ENCODE results near the gene ANKRD6.

Gene ANKRD6

GRCh38 chr6:89454300-89454699, 21.3 kb downstream of the ANKRD6 start:
- no peak overlapping the region for H3K4me3 ChIP-seq (ENCODE audit: low read length)
- no peaks in the 10 kb centered on the region for H3K4me1 ChIP-seq (ENCODE audit: control insufficient read depth, insufficient read depth, low read length)
- no peak overlapping the region for H3K9ac ChIP-seq (ENCODE audit: low read length)
- H3K27me3 ChIP-seq (ENCODE audit: control insufficient read depth, insufficient read depth, low read length) = no peaks in the 10 kb centered on the region
- H3K36me3 ChIP-seq (ENCODE audit: control insufficient read depth, insufficient read depth, low read length) = no peaks in the 10 kb centered on the region
- no peaks in the 10 kb centered on the region for H3K9me3 ChIP-seq (ENCODE audit: control insufficient read depth, low read length)

DNA sequence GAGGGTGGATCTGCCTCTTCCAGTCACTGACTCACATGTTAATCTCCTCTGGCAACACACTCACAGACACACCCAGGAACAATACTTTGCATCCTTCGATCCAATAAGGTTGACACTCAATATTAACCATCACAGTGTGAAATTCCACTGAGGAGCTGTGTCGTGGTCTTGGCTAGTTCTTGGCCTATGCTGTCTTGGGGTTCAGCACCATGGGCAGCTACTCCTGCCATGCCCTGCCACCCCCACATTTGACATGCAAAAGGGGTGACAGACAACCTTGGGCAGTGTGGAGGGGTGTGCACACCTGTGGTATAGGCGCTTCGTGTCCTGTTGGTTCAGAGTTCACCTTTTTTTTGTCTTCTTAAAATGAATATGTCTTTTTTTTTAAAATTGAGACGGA, 25.8 kb downstream of the ANKRD6 start:
- Histone ChIP-seq H3K27me3 (ENCODE audit: control insufficient read depth, insufficient read depth, low read length) (no peaks in the 10 kb centered on the region), H3K36me3 (ENCODE audit: control insufficient read depth, insufficient read depth, low read length) (no peaks in the 10 kb centered on the region), H3K9me3 (ENCODE audit: control insufficient read depth, low read length) (no peaks in the 10 kb centered on the region), H3K4me3 (ENCODE audit: low read length) (no peak overlapping the region), H3K4me1 (ENCODE audit: control insufficient read depth, insufficient read depth, low read length) (no peaks in the 10 kb centered on the region), H3K9ac (ENCODE audit: low read length) (no peak overlapping the region)

- H3K27me3 ChIP-seq (ENCODE audit: control insufficient read depth, insufficient read depth, low read length) = no peaks in the 10 kb centered on the region
- H3K9ac ChIP-seq (ENCODE audit: low read length) = no peak overlapping the region
- no peaks in the 10 kb centered on the region for H3K4me1 ChIP-seq (ENCODE audit: control insufficient read depth, insufficient read depth, low read length)
- no peak overlapping the region for H3K4me3 ChIP-seq (ENCODE audit: low read length)
- H3K9me3 ChIP-seq (ENCODE audit: control insufficient read depth, low read length) = no peaks in the 10 kb centered on the region
- no peaks in the 10 kb centered on the region for H3K36me3 ChIP-seq (ENCODE audit: control insufficient read depth, insufficient read depth, low read length)
Measured at GRCh38 chr6:89459501-89459900, 26.5 kb downstream of the ANKRD6 start.

GRCh38 chr6:89460713-89461112, 27.8 kb downstream of the ANKRD6 start:
- no peaks in the 10 kb centered on the region for H3K36me3 ChIP-seq (ENCODE audit: control insufficient read depth, insufficient read depth, low read length)
- no peaks in the 10 kb centered on the region for H3K9me3 ChIP-seq (ENCODE audit: control insufficient read depth, low read length)
- H3K27me3 ChIP-seq (ENCODE audit: control insufficient read depth, insufficient read depth, low read length) = no peaks in the 10 kb centered on the region
- no peak overlapping the region for H3K4me3 ChIP-seq (ENCODE audit: low read length)
- H3K4me1 ChIP-seq (ENCODE audit: control insufficient read depth, insufficient read depth, low read length) = no peaks in the 10 kb centered on the region
- H3K9ac ChIP-seq (ENCODE audit: low read length) = no peak overlapping the region

- Histone ChIP-seq H3K9ac (ENCODE audit: low read length) (no peak overlapping the region), H3K9me3 (ENCODE audit: control insufficient read depth, low read length) (no peaks in the 10 kb centered on the region), H3K36me3 (ENCODE audit: control insufficient read depth, insufficient read depth, low read length) (no peaks in the 10 kb centered on the region), H3K4me1 (ENCODE audit: control insufficient read depth, insufficient read depth, low read length) (no peaks in the 10 kb centered on the region), H3K27me3 (ENCODE audit: control insufficient read depth, insufficient read depth, low read length) (no peaks in the 10 kb centered on the region), H3K4me3 (ENCODE audit: low read length) (no peak overlapping the region)
Measured at GRCh38 chr6:89462503-89462902, 29.6 kb downstream of the ANKRD6 start.

DNA sequence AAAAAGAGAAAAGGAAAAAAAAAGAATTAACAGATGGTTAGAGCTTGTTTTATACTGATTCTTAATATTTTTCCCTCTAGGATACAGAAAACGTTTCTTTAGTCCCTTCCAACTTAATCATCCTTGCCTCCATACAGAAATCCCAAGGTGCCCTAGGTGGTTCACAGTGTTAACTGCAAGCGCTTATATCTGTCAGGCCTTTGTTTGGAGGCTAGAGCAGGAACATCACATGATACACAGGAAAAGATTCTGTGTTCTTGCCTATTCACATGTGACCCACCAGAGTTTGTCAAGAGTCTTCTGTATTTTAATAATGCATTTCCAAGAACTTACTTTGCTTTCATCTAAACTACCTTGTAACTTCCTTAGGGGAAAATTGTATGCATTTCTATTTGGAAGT, 31.3 kb downstream of the ANKRD6 start:
- no peaks in the 10 kb centered on the region for H3K4me1 ChIP-seq (ENCODE audit: control insufficient read depth, insufficient read depth, low read length)
- no peak overlapping the region for H3K9ac ChIP-seq (ENCODE audit: low read length)
- no peaks in the 10 kb centered on the region for H3K9me3 ChIP-seq (ENCODE audit: control insufficient read depth, low read length)
- no peaks in the 10 kb centered on the region for H3K36me3 ChIP-seq (ENCODE audit: control insufficient read depth, insufficient read depth, low read length)
- no peak overlapping the region for H3K4me3 ChIP-seq (ENCODE audit: low read length)
- H3K27me3 ChIP-seq (ENCODE audit: control insufficient read depth, insufficient read depth, low read length) = no peaks in the 10 kb centered on the region

DNA sequence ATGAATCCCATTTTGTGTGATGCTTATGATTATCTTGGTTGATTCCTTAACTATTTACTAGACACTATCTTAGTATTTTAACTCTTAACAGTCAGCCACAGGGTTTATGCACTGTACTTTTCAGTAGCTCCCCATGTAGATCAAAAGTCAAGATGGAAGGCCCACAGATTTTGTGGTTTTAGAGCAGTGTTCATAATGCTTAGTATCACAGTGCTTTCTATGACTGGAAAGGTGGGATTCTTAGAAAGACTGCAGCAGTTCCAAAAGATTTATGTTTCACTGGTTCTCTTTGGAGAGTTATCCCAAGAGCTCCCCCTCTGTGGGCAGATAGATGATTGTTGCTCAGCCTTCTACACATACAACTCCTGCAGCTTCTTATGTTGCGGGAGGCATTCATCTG, 34.5 kb downstream of the ANKRD6 start:
- Histone ChIP-seq H3K4me3 (ENCODE audit: low read length) (no peak overlapping the region), H3K9me3 (ENCODE audit: control insufficient read depth, low read length) (no peaks in the 10 kb centered on the region), H3K9ac (ENCODE audit: low read length) (no peak overlapping the region)

DNA sequence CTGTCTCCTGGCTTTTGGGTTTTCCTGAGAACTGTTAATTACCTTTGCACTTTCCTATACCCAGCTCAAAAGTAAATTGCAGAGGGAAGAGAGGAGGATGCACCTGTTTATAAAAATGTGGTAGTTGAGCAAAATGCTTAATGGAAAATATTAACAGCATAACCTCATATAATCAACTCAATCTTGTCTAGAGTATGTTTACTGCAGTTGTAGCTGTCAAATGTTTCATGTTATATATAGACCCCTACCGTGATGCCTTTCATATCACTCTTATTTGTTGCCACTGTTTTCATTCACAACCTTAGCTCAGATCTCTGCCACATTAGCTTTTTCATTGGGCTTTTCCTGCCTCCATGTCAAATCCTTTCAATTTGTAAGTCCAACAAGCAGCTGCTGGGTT, 36.0 kb downstream of the ANKRD6 start:
- no peaks in the 10 kb centered on the region for H3K4me1 ChIP-seq (ENCODE audit: control insufficient read depth, insufficient read depth, low read length)
- H3K9ac ChIP-seq (ENCODE audit: low read length) = no peak overlapping the region
- H3K27me3 ChIP-seq (ENCODE audit: control insufficient read depth, insufficient read depth, low read length) = no peaks in the 10 kb centered on the region
- no peaks in the 10 kb centered on the region for H3K9me3 ChIP-seq (ENCODE audit: control insufficient read depth, low read length)
- no peaks in the 10 kb centered on the region for H3K36me3 ChIP-seq (ENCODE audit: control insufficient read depth, insufficient read depth, low read length)
- H3K4me3 ChIP-seq (ENCODE audit: low read length) = no peak overlapping the region

More for the DNA sequence above, 34.5 kb downstream of the ANKRD6 start:
- Histone ChIP-seq H3K36me3 (ENCODE audit: control insufficient read depth, insufficient read depth, low read length) (no peaks in the 10 kb centered on the region), H3K27me3 (ENCODE audit: control insufficient read depth, insufficient read depth, low read length) (no peaks in the 10 kb centered on the region), H3K4me1 (ENCODE audit: control insufficient read depth, insufficient read depth, low read length) (no peaks in the 10 kb centered on the region)

GRCh38 chr6:89471287-89471867, 38.4 kb downstream of the ANKRD6 start:
- no peaks in the 10 kb centered on the region for H3K9me3 ChIP-seq (ENCODE audit: control insufficient read depth, low read length)
- no peak overlapping the region for H3K4me3 ChIP-seq (ENCODE audit: low read length)
- no peaks in the 10 kb centered on the region for H3K27me3 ChIP-seq (ENCODE audit: control insufficient read depth, insufficient read depth, low read length)
- H3K36me3 ChIP-seq (ENCODE audit: control insufficient read depth, insufficient read depth, low read length) = no peaks in the 10 kb centered on the region
- no peaks in the 10 kb centered on the region for H3K4me1 ChIP-seq (ENCODE audit: control insufficient read depth, insufficient read depth, low read length)
- H3K9ac ChIP-seq (ENCODE audit: low read length) = no peak overlapping the region

- Histone ChIP-seq H3K4me3 (ENCODE audit: low read length) (no peak overlapping the region), H3K27me3 (ENCODE audit: control insufficient read depth, insufficient read depth, low read length) (no peaks in the 10 kb centered on the region), H3K36me3 (ENCODE audit: control insufficient read depth, insufficient read depth, low read length) (no peaks in the 10 kb centered on the region), H3K9me3 (ENCODE audit: control insufficient read depth, low read length) (no peaks in the 10 kb centered on the region), H3K9ac (ENCODE audit: low read length) (no peak overlapping the region), H3K4me1 (ENCODE audit: control insufficient read depth, insufficient read depth, low read length) (no peaks in the 10 kb centered on the region)
Measured at GRCh38 chr6:89475101-89475500, 42.1 kb downstream of the ANKRD6 start.

- no peak overlapping the region for H3K4me3 ChIP-seq (ENCODE audit: low read length)
- no peaks in the 10 kb centered on the region for H3K27me3 ChIP-seq (ENCODE audit: control insufficient read depth, insufficient read depth, low read length)
- H3K9ac ChIP-seq (ENCODE audit: low read length) = no peak overlapping the region
- no peaks in the 10 kb centered on the region for H3K4me1 ChIP-seq (ENCODE audit: control insufficient read depth, insufficient read depth, low read length)
- H3K36me3 ChIP-seq (ENCODE audit: control insufficient read depth, insufficient read depth, low read length) = no peaks in the 10 kb centered on the region
- no peaks in the 10 kb centered on the region for H3K9me3 ChIP-seq (ENCODE audit: control insufficient read depth, low read length)
Measured at GRCh38 chr6:89475634-89476033, 42.7 kb downstream of the ANKRD6 start.

- Histone ChIP-seq H3K9ac (ENCODE audit: low read length) (no peak overlapping the region), H3K4me1 (ENCODE audit: control insufficient read depth, insufficient read depth, low read length) (no peaks in the 10 kb centered on the region), H3K36me3 (ENCODE audit: control insufficient read depth, insufficient read depth, low read length) (no peaks in the 10 kb centered on the region), H3K9me3 (ENCODE audit: control insufficient read depth, low read length) (no peaks in the 10 kb centered on the region), H3K27me3 (ENCODE audit: control insufficient read depth, insufficient read depth, low read length) (no peaks in the 10 kb centered on the region), H3K4me3 (ENCODE audit: low read length) (no peak overlapping the region)
Measured at GRCh38 chr6:89479897-89480296, 46.9 kb downstream of the ANKRD6 start.

DNA sequence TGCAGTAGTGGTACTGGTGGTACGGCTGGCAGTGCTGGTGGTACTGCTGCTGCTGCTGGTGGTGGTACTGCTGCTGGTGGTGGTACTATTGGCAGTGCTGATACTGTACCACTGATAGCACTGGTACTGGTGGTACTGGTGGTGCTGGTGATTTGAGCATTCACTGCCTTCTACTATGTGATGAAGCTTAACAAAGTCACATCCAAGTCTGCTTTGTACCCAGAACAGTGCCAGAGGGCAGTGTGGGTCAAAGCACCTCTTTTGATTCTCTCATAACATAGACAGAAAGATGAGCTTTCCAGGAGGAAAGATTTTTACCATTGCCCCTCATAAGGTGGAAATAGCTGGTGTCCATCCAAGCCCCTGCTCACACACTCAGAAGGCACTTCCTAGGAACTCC, 48.7 kb downstream of the ANKRD6 start:
- Histone ChIP-seq H3K36me3 (ENCODE audit: control insufficient read depth, insufficient read depth, low read length) (no peaks in the 10 kb centered on the region), H3K4me3 (ENCODE audit: low read length) (no peak overlapping the region), H3K9ac (ENCODE audit: low read length) (no peak overlapping the region), H3K9me3 (ENCODE audit: control insufficient read depth, low read length) (no peaks in the 10 kb centered on the region), H3K27me3 (ENCODE audit: control insufficient read depth, insufficient read depth, low read length) (no peaks in the 10 kb centered on the region), H3K4me1 (ENCODE audit: control insufficient read depth, insufficient read depth, low read length) (no peaks in the 10 kb centered on the region)
